ENCODE measurements around the gene GTPBP3.

DNA sequence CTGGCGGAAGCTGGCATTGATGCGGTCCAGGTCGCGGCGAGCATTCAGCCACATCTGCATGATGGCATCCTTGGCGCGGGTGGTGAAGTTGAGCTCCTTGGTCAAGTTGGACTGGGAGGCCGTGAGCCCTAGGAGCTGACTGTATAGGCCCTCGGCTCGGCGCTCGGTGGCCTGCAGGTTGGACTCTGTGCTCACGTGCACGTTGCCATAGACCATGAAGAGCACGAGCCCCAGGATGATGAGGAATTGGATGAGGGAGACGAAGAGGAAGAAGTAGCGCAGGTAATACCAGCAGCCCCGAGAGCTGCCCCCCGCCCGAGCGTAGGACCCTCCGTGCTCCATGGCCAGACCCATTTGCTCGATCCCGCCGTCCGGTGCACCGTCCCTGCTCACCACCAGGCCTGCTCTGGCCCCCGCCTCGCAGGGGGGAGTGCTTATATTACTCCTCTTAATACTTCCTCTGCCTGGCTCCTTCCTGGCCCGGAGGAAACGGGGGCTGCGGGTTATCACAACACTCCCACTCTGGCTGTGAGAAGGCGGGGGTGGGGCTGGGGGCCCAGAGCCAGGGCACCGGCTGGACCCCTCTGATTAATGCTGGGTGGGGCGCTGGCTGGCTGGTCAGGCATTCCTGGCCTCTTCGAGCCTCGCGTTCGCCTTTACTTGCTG, 39.7 kb downstream of the GTPBP3 start, which contains the start of gene PLVAP:
- TF ChIP-seq, protein P1, sequence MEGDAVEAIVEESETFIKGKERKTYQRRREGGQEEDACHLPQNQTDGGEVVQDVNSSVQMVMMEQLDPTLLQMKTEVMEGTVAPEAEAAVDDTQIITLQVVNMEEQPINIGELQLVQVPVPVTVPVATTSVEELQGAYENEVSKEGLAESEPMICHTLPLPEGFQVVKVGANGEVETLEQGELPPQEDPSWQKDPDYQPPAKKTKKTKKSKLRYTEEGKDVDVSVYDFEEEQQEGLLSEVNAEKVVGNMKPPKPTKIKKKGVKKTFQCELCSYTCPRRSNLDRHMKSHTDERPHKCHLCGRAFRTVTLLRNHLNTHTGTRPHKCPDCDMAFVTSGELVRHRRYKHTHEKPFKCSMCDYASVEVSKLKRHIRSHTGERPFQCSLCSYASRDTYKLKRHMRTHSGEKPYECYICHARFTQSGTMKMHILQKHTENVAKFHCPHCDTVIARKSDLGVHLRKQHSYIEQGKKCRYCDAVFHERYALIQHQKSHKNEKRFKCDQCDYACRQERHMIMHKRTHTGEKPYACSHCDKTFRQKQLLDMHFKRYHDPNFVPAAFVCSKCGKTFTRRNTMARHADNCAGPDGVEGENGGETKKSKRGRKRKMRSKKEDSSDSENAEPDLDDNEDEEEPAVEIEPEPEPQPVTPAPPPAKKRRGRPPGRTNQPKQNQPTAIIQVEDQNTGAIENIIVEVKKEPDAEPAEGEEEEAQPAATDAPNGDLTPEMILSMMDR (IDR thresholded peaks at IDR 0.05 in 2 of 3, conservative IDR thresholded peaks at IDR 0.05 in 1 of 3; ENCODE audit: borderline replicate concordance in 1 of 3, insufficient read depth in 1 of 3, low read depth in 2 of 3, low read length in 2 of 3) = no peak
- TF ChIP-seq, protein P2, sequence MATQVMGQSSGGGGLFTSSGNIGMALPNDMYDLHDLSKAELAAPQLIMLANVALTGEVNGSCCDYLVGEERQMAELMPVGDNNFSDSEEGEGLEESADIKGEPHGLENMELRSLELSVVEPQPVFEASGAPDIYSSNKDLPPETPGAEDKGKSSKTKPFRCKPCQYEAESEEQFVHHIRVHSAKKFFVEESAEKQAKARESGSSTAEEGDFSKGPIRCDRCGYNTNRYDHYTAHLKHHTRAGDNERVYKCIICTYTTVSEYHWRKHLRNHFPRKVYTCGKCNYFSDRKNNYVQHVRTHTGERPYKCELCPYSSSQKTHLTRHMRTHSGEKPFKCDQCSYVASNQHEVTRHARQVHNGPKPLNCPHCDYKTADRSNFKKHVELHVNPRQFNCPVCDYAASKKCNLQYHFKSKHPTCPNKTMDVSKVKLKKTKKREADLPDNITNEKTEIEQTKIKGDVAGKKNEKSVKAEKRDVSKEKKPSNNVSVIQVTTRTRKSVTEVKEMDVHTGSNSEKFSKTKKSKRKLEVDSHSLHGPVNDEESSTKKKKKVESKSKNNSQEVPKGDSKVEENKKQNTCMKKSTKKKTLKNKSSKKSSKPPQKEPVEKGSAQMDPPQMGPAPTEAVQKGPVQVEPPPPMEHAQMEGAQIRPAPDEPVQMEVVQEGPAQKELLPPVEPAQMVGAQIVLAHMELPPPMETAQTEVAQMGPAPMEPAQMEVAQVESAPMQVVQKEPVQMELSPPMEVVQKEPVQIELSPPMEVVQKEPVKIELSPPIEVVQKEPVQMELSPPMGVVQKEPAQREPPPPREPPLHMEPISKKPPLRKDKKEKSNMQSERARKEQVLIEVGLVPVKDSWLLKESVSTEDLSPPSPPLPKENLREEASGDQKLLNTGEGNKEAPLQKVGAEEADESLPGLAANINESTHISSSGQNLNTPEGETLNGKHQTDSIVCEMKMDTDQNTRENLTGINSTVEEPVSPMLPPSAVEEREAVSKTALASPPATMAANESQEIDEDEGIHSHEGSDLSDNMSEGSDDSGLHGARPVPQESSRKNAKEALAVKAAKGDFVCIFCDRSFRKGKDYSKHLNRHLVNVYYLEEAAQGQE (IDR thresholded peaks at IDR 0.05; ENCODE audit: low read depth) = no peak
- no peak for TF ChIP-seq EZH2 (IDR thresholded peaks at IDR 0.05)
- no peak for TF ChIP-seq ZNF274 (IDR thresholded peaks at IDR 0.05; ENCODE audit: low read depth, low read length)
- TF ChIP-seq, protein P3, sequence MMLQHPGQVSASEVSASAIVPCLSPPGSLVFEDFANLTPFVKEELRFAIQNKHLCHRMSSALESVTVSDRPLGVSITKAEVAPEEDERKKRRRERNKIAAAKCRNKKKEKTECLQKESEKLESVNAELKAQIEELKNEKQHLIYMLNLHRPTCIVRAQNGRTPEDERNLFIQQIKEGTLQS (IDR thresholded peaks at IDR 0.05) = no peak
- TF ChIP-seq SRF (IDR thresholded peaks at IDR 0.05; ENCODE audit: low read depth) = no peak
- no peak for TF ChIP-seq CEBPB (IDR thresholded peaks at IDR 0.05; ENCODE audit: low read depth)
- TF ChIP-seq POLR2A (IDR thresholded peaks at IDR 0.05; ENCODE audit: borderline replicate concordance, extremely low read depth, insufficient read depth, insufficient read length) = no peak
- TF ChIP-seq TCF7L2 (IDR thresholded peaks at IDR 0.05; ENCODE audit: borderline replicate concordance, extremely low read depth, insufficient read depth, insufficient read length) = no peak
